ENCODE data around the gene MAP2K5. TPM values are rescaled to one million over a fixed set of nuclear protein-coding genes. Genes with fewer than 3 reads are reported as not detected.

The MAP2K5 gene
- total RNA-seq, 1 donor from 2014 or later = 11.6 TPM

GRCh38 chr15:67720556-67721175, 178.2 kb downstream of the MAP2K5 start:
- Histone ChIP-seq H2AFZ (ENCODE audit: low read depth, low read length) (no peak overlapping the region), H3K79me2 (ENCODE audit: insufficient read depth, low read length) (no peaks in the 10 kb centered on the region), H3K27ac (ENCODE audit: low read depth, low read length) (no peak overlapping the region), H3K4me1 (ENCODE audit: insufficient read depth, low read length) (no peaks in the 10 kb centered on the region), H3K36me3 (ENCODE audit: insufficient read depth, low read length) (no peaks in the 10 kb centered on the region), H3K9ac (ENCODE audit: low read length) (no peak overlapping the region), H3K27me3 (ENCODE audit: insufficient read depth, low read length) (no peaks in the 10 kb centered on the region), H4K20me1 (ENCODE audit: insufficient read depth, low read length) (no peaks in the 10 kb centered on the region), H3K4me3 (ENCODE audit: insufficient read depth, low read depth, low read length) (no peak overlapping the region), H3K4me2 (ENCODE audit: low read length) (no peak overlapping the region), H3K9me3 (ENCODE audit: insufficient read depth, low read depth, low read length) (no peaks in the 10 kb centered on the region)
- H3K27me3 Mint-ChIP-seq (ENCODE audit: low read depth, unreplicated experiment) = peaks cover 2% of the 10 kb centered on the region
- FAIRE-seq (no peak), DNase-seq (ENCODE audit: low read depth) (no peak)
- H3K4me3 Mint-ChIP-seq (ENCODE audit: unreplicated experiment) = no peak overlapping the region
- TF ChIP-seq EZH2 (IDR thresholded peaks at IDR 0.05; ENCODE audit: insufficient read depth, low read length) (no peak), CTCF (IDR thresholded peaks at IDR 0.05; ENCODE audit: insufficient read depth, low read depth, low read length) (no peak)
- no peaks in the 10 kb centered on the region for H3K4me1 Mint-ChIP-seq (ENCODE audit: low read depth, unreplicated experiment)
- peaks cover 3% of the 10 kb centered on the region for H3K36me3 Mint-ChIP-seq (ENCODE audit: low read depth, unreplicated experiment)
- no peaks in the 10 kb centered on the region for H3K9me3 Mint-ChIP-seq (ENCODE audit: unreplicated experiment)
- H3K27ac Mint-ChIP-seq (ENCODE audit: unreplicated experiment) = no peak overlapping the region

DNA sequence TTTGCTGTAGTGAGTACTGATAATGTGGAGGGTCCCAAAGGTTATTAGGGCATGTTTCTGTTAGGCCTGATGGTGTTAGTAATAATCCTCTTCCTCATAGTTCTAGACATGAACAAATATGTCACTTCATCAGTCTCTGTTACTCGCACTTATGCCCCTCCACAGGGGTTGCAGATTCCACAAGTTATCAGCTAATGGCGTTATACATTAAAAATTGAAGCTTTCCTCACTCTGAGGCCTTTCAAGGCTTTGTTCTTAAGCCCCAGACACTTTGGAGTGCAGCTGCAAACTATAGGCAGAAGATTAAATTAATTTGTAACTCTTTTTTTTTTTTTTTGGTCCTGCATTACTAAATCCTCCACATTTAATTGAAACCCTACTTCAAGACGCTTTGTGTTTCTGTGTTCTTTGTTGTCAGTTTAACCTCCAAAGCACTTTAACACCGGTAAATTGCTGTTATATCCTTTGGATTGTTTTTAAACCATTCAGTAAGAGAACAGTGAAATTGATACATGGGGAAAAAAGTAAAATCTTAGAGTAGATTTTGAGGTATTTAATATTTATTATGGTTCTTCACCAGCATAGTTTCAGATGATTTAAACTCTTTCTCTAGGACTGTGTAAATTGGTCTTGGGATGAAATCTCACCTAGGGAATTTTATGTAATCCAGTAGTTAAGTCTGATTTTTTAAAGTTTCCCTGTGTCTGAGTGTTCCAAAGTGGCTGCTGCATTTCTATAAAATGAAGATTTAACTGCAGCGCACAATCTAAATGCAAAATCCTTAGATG, 179.7 kb downstream of the MAP2K5 start:
- Mint-ChIP-seq H3K4me3 (ENCODE audit: unreplicated experiment) (no peak overlapping the region), H3K27ac (ENCODE audit: unreplicated experiment) (no peak overlapping the region), H3K9me3 (ENCODE audit: unreplicated experiment) (no peaks in the 10 kb centered on the region), H3K36me3 (ENCODE audit: low read depth, unreplicated experiment) (peaks cover 3% of the 10 kb centered on the region), H3K4me1 (ENCODE audit: low read depth, unreplicated experiment) (no peaks in the 10 kb centered on the region), H3K27me3 (ENCODE audit: low read depth, unreplicated experiment) (peaks cover 2% of the 10 kb centered on the region)
- Histone ChIP-seq H3K4me3 (ENCODE audit: insufficient read depth, low read depth, low read length) (no peak overlapping the region), H3K36me3 (ENCODE audit: insufficient read depth, low read length) (no peaks in the 10 kb centered on the region), H3K4me2 (ENCODE audit: low read length) (no peak overlapping the region), H4K20me1 (ENCODE audit: insufficient read depth, low read length) (no peaks in the 10 kb centered on the region), H3K9me3 (ENCODE audit: insufficient read depth, low read depth, low read length) (no peaks in the 10 kb centered on the region), H3K9ac (ENCODE audit: low read length) (no peak overlapping the region), H2AFZ (ENCODE audit: low read depth, low read length) (no peak overlapping the region), H3K27ac (ENCODE audit: low read depth, low read length) (no peak overlapping the region), H3K27me3 (ENCODE audit: insufficient read depth, low read length) (no peaks in the 10 kb centered on the region), H3K4me1 (ENCODE audit: insufficient read depth, low read length) (no peaks in the 10 kb centered on the region), H3K79me2 (ENCODE audit: insufficient read depth, low read length) (no peaks in the 10 kb centered on the region)
- TF ChIP-seq CTCF (IDR thresholded peaks at IDR 0.05; ENCODE audit: insufficient read depth, low read depth, low read length) = no peak
- no peak for TF ChIP-seq EZH2 (IDR thresholded peaks at IDR 0.05; ENCODE audit: insufficient read depth, low read length)
- DNase-seq (ENCODE audit: low read depth) = no peak
- no peak for FAIRE-seq

Measured in astrocyte (in vitro differentiated cells and primary cell).